Astrocyte of the spinal cord (primary cell): ENCODE results near the gene ZNF597.

Experiments
- DNase-seq: peaks from one replicate; pipeline ENCODE4 v3.0.0; 2011; ENCODE audit warnings: low read depth, low spot score
- H3K4me3 ChIP-seq: 2 replicates; pipeline ENCODE4 v1.5.1; 2011; ENCODE audit warnings: low read depth, mild to moderate bottlenecking, low read length, moderate library complexity
- CTCF ChIP-seq: IDR thresholded peaks from 2 replicates; pipeline ENCODE4 v1.5.1; 2012; ENCODE audit warnings: low read depth, mild to moderate bottlenecking, low read length, inconsistent platforms
- in situ Hi-C: cut with HindIII; loops from 2 replicates; pipeline ENCODE4 v1.10.0; 2017; ENCODE audit warnings: low sequenced_read_pairs

ZNF597 gene

GRCh38 chr16:3469736-3470135 lies 26.4 kb upstream of the ZNF597 start:
- TF ChIP-seq CTCF, result no peak
- no peak overlapping the region for H3K4me3 ChIP-seq
- in situ Hi-C loops, result no loop called here
- DNase-seq, result no peak

DNA sequence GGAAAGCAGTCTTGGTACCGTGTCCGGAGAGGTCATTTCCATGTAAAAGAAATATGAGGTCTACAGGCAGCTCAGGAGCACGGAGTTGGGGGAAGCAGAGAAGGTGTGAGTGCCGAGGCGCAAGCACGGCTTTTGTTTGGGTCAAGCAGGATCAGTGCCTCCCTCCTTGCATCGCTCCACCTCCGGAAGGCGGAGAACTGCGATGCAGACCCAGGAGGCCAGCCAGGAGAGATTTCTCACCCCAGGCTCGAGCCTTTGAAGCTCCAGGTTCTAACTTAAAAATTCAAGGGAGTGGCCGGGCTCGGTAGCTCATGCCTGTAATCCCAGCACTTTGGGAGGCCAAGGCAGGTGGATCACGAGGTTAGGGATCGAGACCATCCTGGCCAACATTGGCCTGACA lies 25.2 kb upstream of the ZNF597 start:
- no peak overlapping the region for H3K4me3 ChIP-seq
- TF ChIP-seq CTCF, result no peak
- in situ Hi-C loops, result no loop called here
- no peak for DNase-seq

DNA sequence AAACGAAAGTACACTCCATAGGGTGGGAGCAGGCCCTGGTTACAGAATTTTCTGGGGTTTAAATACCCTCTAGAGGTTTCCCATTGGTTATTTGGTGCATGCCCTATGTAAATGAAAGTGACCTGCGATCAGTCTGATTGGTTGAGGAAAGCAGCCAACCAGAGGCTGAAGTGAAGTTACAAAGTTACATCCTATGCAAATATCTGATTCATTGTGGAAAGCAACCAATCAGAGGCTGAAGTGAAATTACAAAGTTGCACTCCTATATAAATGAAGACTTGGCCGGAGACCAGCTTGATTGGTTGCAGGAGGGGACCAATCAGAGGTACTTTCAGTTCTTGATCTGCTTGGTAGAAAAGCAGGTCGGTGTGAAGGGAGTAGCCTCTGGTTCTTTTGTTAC lies 24.6 kb upstream of the ZNF597 start:
- in situ Hi-C loops, result no loop called here
- peak; percentile 42 for DNase-seq
- TF ChIP-seq CTCF, result no peak
- no peak overlapping the region for H3K4me3 ChIP-seq

- no peak for TF ChIP-seq CTCF
Observed at GRCh38 chr16:3467182-3467581, 23.9 kb upstream of the ZNF597 start.

GRCh38 chr16:3465911-3466584 lies 22.7 kb upstream of the ZNF597 start:
- TF ChIP-seq CTCF, result no peak
- no peak for DNase-seq
- in situ Hi-C loops, result no loop called here
- H3K4me3 ChIP-seq, result no peak overlapping the region

More at GRCh38 chr16:3467182-3467581, 23.9 kb upstream of the ZNF597 start:
- no peak overlapping the region for H3K4me3 ChIP-seq
- no peak for DNase-seq
- in situ Hi-C loops, result no loop called here

DNA sequence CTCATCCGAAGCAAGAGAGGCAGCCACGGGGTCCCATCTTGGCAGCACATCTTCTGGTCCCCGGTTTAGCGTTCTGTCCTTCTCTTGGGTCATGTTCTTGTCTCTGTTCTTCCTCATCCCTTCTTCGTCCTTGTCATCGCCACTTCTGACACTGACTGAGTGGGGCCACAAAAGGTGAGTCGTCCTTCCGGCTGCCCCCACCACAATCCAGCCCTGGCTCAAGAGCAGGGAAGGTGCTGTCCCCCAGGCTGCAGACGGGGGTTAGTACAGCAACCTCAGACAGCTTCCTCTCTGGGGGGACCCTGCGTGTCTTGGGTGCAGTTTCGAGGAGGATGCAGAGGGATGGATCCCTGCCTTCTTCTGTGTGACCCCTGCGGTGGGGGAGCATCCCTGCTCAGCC lies 22.0 kb upstream of the ZNF597 start:
- no peak for DNase-seq
- in situ Hi-C loops, result no loop called here
- H3K4me3 ChIP-seq, result no peak overlapping the region
- no peak for TF ChIP-seq CTCF
